Duodenal mucosa (tissue), 2 donors: ENCODE data around the gene HMG20B.
A peak's percentile ranks its signal among the peaks of the same experiment; 100 is the strongest.

Experiments
- H3K27ac ChIP-seq: one replicate; pipeline ENCODE4 v1.7.0; 2013; ENCODE audit warnings: low read depth, low read length
- H3K27me3 ChIP-seq, 2 donors: one replicate each; pipeline ENCODE4 v1.7.0; 2013; ENCODE audit warnings: low read length in 2 of 2, control low read depth in 1 of 2; ENCODE audit not compliant: insufficient read depth in 2 of 2, control insufficient read depth in 1 of 2
- H3K36me3 ChIP-seq, 2 donors: one replicate each; pipeline ENCODE4 v1.7.0; 2013; ENCODE audit warnings: low read length in 2 of 2, control low read depth in 1 of 2; ENCODE audit not compliant: insufficient read depth in 2 of 2, control insufficient read depth in 1 of 2
- H3K4me1 ChIP-seq, 2 donors: one replicate each; pipeline ENCODE4 v1.7.0; 2013; ENCODE audit warnings: low read length in 2 of 2, control low read depth in 1 of 2; ENCODE audit not compliant: insufficient read depth in 2 of 2, control insufficient read depth in 1 of 2
- H3K4me3 ChIP-seq, 2 donors: one replicate each; pipeline ENCODE4 v1.7.0; 2013; ENCODE audit warnings: low read length in 2 of 2, low read depth in 1 of 2
- H3K9ac ChIP-seq, 2 donors: one replicate each; pipeline ENCODE4 v1.7.0; 2013; ENCODE audit warnings: low read length in 2 of 2, low read depth in 1 of 2
- H3K9me3 ChIP-seq, 2 donors: one replicate each; pipeline ENCODE4 v1.7.0; 2013; ENCODE audit warnings: low read length in 2 of 2, control low read depth in 1 of 2; ENCODE audit not compliant: control insufficient read depth in 1 of 2

HMG20B gene

GRCh38 chr19:3607303-3608078 is 34.7 kb downstream of the HMG20B start:
- Histone ChIP-seq H3K4me1 (peaks cover 13 to 24% of the 10 kb centered on the region in 2 donors), H3K4me3 (peak overlapping the region; percentile 19 to 28), H3K36me3 (peaks cover 0 to 20% of the 10 kb centered on the region in 2 donors), H3K9ac (peak overlapping the region; percentile 25 to 51), H3K27ac (peak overlapping the region; percentile 30), H3K27me3 (no peaks in the 10 kb centered on the region), H3K9me3 (no peaks in the 10 kb centered on the region)

- H3K9ac ChIP-seq: peak overlapping the region in 1 of 2 donors; percentile 51
- no peaks in the 10 kb centered on the region for H3K9me3 ChIP-seq
- peak overlapping the region; percentile 30 for H3K27ac ChIP-seq
- H3K4me3 ChIP-seq: no peak overlapping the region
- H3K27me3 ChIP-seq: no peaks in the 10 kb centered on the region
- H3K36me3 ChIP-seq: peaks cover 0 to 20% of the 10 kb centered on the region in 2 donors
- peaks cover 13 to 24% of the 10 kb centered on the region in 2 donors for H3K4me1 ChIP-seq
Observed at GRCh38 chr19:3608079-3608641, 35.4 kb downstream of the HMG20B start.

GRCh38 chr19:3608750-3609322 is 36.1 kb downstream of the HMG20B start:
- H3K27ac ChIP-seq: no peak overlapping the region
- H3K9me3 ChIP-seq: no peaks in the 10 kb centered on the region
- H3K27me3 ChIP-seq: no peaks in the 10 kb centered on the region
- peaks cover 13 to 27% of the 10 kb centered on the region in 2 donors for H3K4me1 ChIP-seq
- peaks cover 0 to 26% of the 10 kb centered on the region in 2 donors for H3K36me3 ChIP-seq
- H3K4me3 ChIP-seq: no peak overlapping the region
- no peak overlapping the region for H3K9ac ChIP-seq

- peaks cover 7 to 21% of the 10 kb centered on the region in 2 donors for H3K4me1 ChIP-seq
- H3K9ac ChIP-seq: no peak overlapping the region
- no peaks in the 10 kb centered on the region for H3K27me3 ChIP-seq
- H3K36me3 ChIP-seq: peaks cover 0 to 26% of the 10 kb centered on the region in 2 donors
- no peaks in the 10 kb centered on the region for H3K9me3 ChIP-seq
- no peak overlapping the region for H3K4me3 ChIP-seq
- no peak overlapping the region for H3K27ac ChIP-seq
Observed at GRCh38 chr19:3609779-3610719, 37.3 kb downstream of the HMG20B start.

DNA sequence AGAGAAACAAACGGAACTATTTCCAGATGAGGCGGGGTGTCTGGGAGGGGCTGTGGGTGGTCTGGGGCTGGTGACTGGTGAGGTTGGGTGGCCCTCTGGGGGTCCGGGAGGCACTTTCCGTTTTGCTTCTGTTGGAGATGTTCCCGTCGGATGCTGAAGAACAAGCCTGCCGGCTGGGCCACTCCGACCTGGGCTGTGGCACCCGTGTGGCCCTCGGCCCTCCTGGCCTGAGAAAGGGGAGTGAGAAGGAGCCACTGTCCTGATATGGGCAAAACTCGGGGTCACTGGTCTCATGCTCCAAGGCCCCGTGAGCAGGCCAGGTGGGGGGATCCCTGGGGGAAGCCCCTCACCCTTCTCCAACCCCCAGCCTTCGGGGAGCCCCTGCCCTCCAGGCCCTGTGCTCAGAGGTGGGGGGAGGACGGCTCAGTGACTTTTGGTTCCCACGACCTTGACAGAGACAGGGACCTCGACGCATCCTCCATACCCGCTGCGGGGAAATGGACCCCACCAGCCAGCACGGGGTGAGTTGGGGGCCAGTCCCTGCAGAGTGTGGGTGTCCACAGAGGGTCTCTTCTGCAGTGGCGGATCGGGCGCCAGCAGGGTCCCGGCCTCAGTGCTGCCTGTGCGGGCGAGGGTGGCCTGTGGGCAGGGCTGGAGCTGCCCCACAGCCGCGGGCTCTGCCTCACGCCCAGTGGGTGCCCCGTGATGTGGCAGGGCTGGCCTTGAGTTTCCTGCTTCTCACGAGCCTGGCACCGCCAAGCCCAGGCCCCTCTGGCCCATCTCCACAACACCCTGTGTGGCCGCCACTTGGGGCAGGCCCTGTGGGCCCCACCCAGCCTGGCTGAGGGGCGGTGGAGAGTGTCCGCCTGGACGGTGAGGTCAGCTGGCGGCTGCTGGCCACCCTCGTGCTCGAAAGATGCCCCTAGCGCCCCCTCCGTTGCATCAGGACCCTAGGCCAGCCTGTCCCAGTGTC is 38.3 kb downstream of the HMG20B start:
- Histone ChIP-seq H3K36me3 (peaks cover 0 to 33% of the 10 kb centered on the region in 2 donors), H3K4me1 (peaks cover 2 to 11% of the 10 kb centered on the region in 2 donors), H3K27me3 (no peaks in the 10 kb centered on the region), H3K27ac (no peak overlapping the region), H3K9ac (no peak overlapping the region), H3K9me3 (no peaks in the 10 kb centered on the region), H3K4me3 (no peak overlapping the region)

GRCh38 chr19:3611841-3612240 is 39.1 kb downstream of the HMG20B start:
- Histone ChIP-seq H3K27ac (no peak overlapping the region), H3K9me3 (no peaks in the 10 kb centered on the region), H3K36me3 (peaks cover 0 to 33% of the 10 kb centered on the region in 2 donors), H3K9ac (no peak overlapping the region), H3K4me3 (no peak overlapping the region), H3K27me3 (no peaks in the 10 kb centered on the region), H3K4me1 (peaks cover 0 to 6% of the 10 kb centered on the region in 2 donors)

DNA sequence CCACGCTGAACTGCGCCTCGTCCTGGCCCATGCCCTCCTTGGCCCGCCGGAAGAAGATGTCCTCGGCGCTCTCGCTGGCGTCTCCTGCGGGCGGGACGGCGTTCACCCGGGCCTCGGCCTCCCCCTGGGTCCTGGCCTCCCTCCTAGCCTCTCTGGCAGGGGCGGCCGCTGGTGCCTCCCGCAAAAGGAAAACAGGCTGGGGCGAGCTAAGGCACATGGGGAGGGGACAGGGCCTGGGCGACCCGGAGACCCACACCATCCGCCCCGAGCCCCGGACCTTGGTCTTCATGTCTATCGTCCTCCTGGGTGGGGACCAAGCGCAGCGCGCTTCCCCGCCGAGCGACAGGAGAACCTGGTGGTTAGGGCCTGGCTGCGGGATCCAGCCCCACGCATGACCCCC is 39.6 kb downstream of the HMG20B start:
- Histone ChIP-seq H3K9me3 (no peaks in the 10 kb centered on the region), H3K27me3 (no peaks in the 10 kb centered on the region), H3K4me3 (no peak overlapping the region), H3K36me3 (peaks cover 0 to 33% of the 10 kb centered on the region in 2 donors), H3K27ac (peak overlapping the region; percentile 20), H3K9ac (no peak overlapping the region), H3K4me1 (peaks cover 0 to 3% of the 10 kb centered on the region in 2 donors)

- no peaks in the 10 kb centered on the region for H3K27me3 ChIP-seq
- peaks cover 0 to 3% of the 10 kb centered on the region in 2 donors for H3K4me1 ChIP-seq
- no peaks in the 10 kb centered on the region for H3K9me3 ChIP-seq
- peak overlapping the region; percentile 20 for H3K27ac ChIP-seq
- peaks cover 0 to 33% of the 10 kb centered on the region in 2 donors for H3K36me3 ChIP-seq
- H3K4me3 ChIP-seq: no peak overlapping the region
- H3K9ac ChIP-seq: no peak overlapping the region
Observed at GRCh38 chr19:3612901-3613741, 40.4 kb downstream of the HMG20B start.
